GM12878 (cell line): ENCODE data around the gene FRK. TPM values are rescaled to one million over a fixed set of nuclear protein-coding genes. Genes with fewer than 3 reads are reported as not detected.

Experiments used
- ATAC-seq: fragments of 200-7000 bp; cut with Tn5 transposase; 3 replicates; pipeline ENCODE4 v1.9.1; 2020; ENCODE audit warnings: mild to moderate bottlenecking, moderate library complexity
- BruUV-seq: library from RNA; stranded (reverse); fragments of 400-500 nt; replicated peaks from 2 replicates; lab custom pipeline; 2021; lab: Mats Ljungman, UMichigan
- CTCF ChIA-PET: fragments of 300-600 bp; sonication (Branson Sonifier 250); formaldehyde crosslinking; extraction: SDS; loops from one replicate; lab custom pipeline; 2021; ENCODE audit warnings: inconsistent platforms; lab: Yijun Ruan, JAX
- POLR2A ChIA-PET: fragments of 350-600 bp; formaldehyde crosslinking; extraction: SDS; loops from one replicate; lab custom pipeline; 2021; ENCODE audit warnings: inconsistent platforms; lab: Charles Lee
- RAD21 ChIA-PET: fragments of 300-600 bp; sonication (Branson Sonifier 250); formaldehyde crosslinking; loops from one replicate; lab custom pipeline; 2023; ENCODE audit warnings: antibody characterized with exemption; ENCODE audit not compliant: unreplicated experiment; lab: Charles Lee
- SMC1A ChIA-PET: fragments of 300-600 bp; sonication (Branson Sonifier 250); formaldehyde crosslinking; loops from one replicate; lab custom pipeline; 2023; ENCODE audit not compliant: unreplicated experiment, uncharacterized antibody; lab: Charles Lee
- DNase-seq: peaks from one replicate; pipeline ENCODE4 v3.0.0-alpha.2; 2011; ENCODE audit warnings: low read depth, low spot score
- FAIRE-seq: peaks from 3 replicates; lab custom pipeline; 2011; peaks lifted over from hg19 to GRCh38; lab: Jason Lieb, UNC
- H2AFZ ChIP-seq: 2 replicates; pipeline ENCODE4 v1.6.0; 2011; ENCODE audit warnings: low read depth, low read length, control low read depth; ENCODE audit not compliant: control insufficient read depth
- H3K27ac ChIP-seq: 2 replicates; pipeline ENCODE4 v1.5.1; 2011; ENCODE audit warnings: control low read depth; ENCODE audit not compliant: control insufficient read depth, insufficient read depth
- H3K27me3 ChIP-seq, 2 experiments: replicated peaks in 1 of 2; 2 replicates each; pipeline versions ENCODE4 v1.6.0 to v1.6.1; 2011; ENCODE audit warnings: low read length in 1 of 2; ENCODE audit not compliant: control insufficient read depth in 2 of 2, insufficient read depth in 2 of 2
- H3K36me3 ChIP-seq, 2 experiments: 2 replicates each; pipeline ENCODE4 v1.5.1; 2011; ENCODE audit warnings: low read length in 1 of 2; ENCODE audit not compliant: control insufficient read depth in 2 of 2, insufficient read depth in 2 of 2
- H3K4me1 ChIP-seq: 2 replicates; pipeline ENCODE4 v1.6.1; 2011; ENCODE audit warnings: mild to moderate bottlenecking, low read length, moderate library complexity, mixed read lengths; ENCODE audit not compliant: control insufficient read depth, insufficient read depth
- H3K4me2 ChIP-seq: 2 replicates; pipeline ENCODE4 v1.6.0; 2011; ENCODE audit warnings: control low read depth; ENCODE audit not compliant: control insufficient read depth, insufficient read depth
- H3K4me3 ChIP-seq: fragments of 200-600 bp; sonication (generic); 2 replicates; pipeline ENCODE4 v1.5.1; 2016
- H3K79me2 ChIP-seq: 2 replicates; pipeline ENCODE4 v1.6.0; 2011; ENCODE audit warnings: low read length; ENCODE audit not compliant: control insufficient read depth, insufficient read depth
- H3K9ac ChIP-seq: 2 replicates; pipeline ENCODE4 v1.8.0; 2011; ENCODE audit warnings: low read length, control low read depth, mixed read lengths; ENCODE audit not compliant: control insufficient read depth, insufficient read depth
- H3K9me3 ChIP-seq: replicated peaks from 3 replicates; pipeline ENCODE4 v1.5.1; 2011; ENCODE audit warnings: mild to moderate bottlenecking, low read length; ENCODE audit not compliant: control insufficient read depth, insufficient read depth
- H4K20me1 ChIP-seq: 2 replicates; pipeline ENCODE4 v1.6.0; 2011; ENCODE audit not compliant: control insufficient read depth, insufficient read depth
- BHLHE40 ChIP-seq, 2 experiments: fragments of 450-650 bp in 1 of 2; IDR thresholded peaks; 2 replicates each; pipeline ENCODE4 v1.6.1; 2011 to 2017; ENCODE audit warnings: low read depth in 2 of 2, borderline replicate concordance in 1 of 2, improper control_type of control experiment in 1 of 2, low read length in 1 of 2, mild to moderate bottlenecking in 1 of 2
- E2F4 ChIP-seq: IDR thresholded peaks from 2 replicates; pipeline ENCODE4 v1.6.1; 2012; ENCODE audit warnings: low read depth, low read length, improper control_type of control experiment
- KDM1A ChIP-seq: fragments of 200-600 bp; sonication (generic); IDR thresholded peaks from 2 replicates; pipeline ENCODE4 v1.6.1; 2016; ENCODE audit warnings: borderline replicate concordance
- PBX3 ChIP-seq: IDR thresholded peaks from 2 replicates; pipeline ENCODE4 v1.6.1; 2011; ENCODE audit warnings: mild to moderate bottlenecking, low read depth, low read length, moderate library complexity; ENCODE audit not compliant: insufficient replicate concordance
- PKNOX1 ChIP-seq: fragments of 450-650 bp; IDR thresholded peaks from 2 replicates; pipeline ENCODE4 v1.6.1; 2016; ENCODE audit warnings: mild to moderate bottlenecking
- WGBS: methylation state at CpG from one replicate; pipeline ENCODE4 v1.1.6; 2016; ENCODE audit warnings: low lambda C conversion rate; ENCODE audit not compliant: insufficient replicate concordance, insufficient coverage; ENCODE audit errors: missing lambda C conversion rate; 5-methylcytosine and 5-hydroxymethylcytosine counted together
- in situ Hi-C: fragments of 300-500 bp; cut with MboI; formaldehyde crosslinking; loops from 9 replicates; pipeline ENCODE4 v1.14.3; 2018; ENCODE audit warnings: mixed read lengths
- intact Hi-C: fragments of 100-400 bp; cut with micrococcal nuclease; formaldehyde crosslinking; loops from one replicate; pipeline ENCODE4 v1.14.2; 2022; ENCODE audit not compliant: unreplicated experiment
- polyA plus RNA-seq, 11 experiments: library from polyadenylated mRNA; depleted of rRNA in 4 of 11; unstranded in 6 of 11; stranded (reverse) in 5 of 11; fragments of >200 nt; fragmentation: Nextera tagmentation in 4 of 11; fragmentation: Illumina TruSeq in 1 of 11; extraction: Ambion mirVana in 4 of 11; extraction: Trizol in 1 of 11; gene quantifications; 1 replicate in 1 of 11; 2 replicates in 10 of 11; pipeline versions ENCODE4 v1.2.1 to v1.2.3, GENCODE V29; 2011 to 2016; ENCODE audit warnings: inconsistent platforms in 2 of 11, missing spikeins in 2 of 11, low read depth in 1 of 11
- total RNA-seq, 4 experiments: library from RNA; depleted of rRNA in 3 of 4; stranded (reverse); fragments of >200 nt in 3 of 4; fragmentation: Illumina TruSeq in 1 of 4; extraction: Trizol in 1 of 4; gene quantifications; 2 replicates each; pipeline versions ENCODE4 v1.2.1 to v1.2.3, GENCODE V29; 2013 to 2021

FRK gene
- total and polyA plus RNA-seq, 10 of the 15 experiments (the other 5 are each of a cell fraction or from before 2014, with no cell fraction given) = 0.29 to 2.4 (median 1.2) TPM

- Histone ChIP-seq H3K36me3 (no peaks in the 10 kb centered on the region), H3K4me1 (peaks cover 23% of the 10 kb centered on the region), H3K9me3 (no peaks in the 10 kb centered on the region; the same call in 2 of the 3 replicates)
- POLR2A ChIA-PET = interaction anchor here (0.6 to 1.1 kb wide), 2 partner anchors 200 to 1161 kb away, joined by 3 read pairs; no protein-coding TSS in a partner anchor
- no peak for TF ChIP-seq BHLHE40 (IDR thresholded peaks at IDR 0.05; ENCODE audit: borderline replicate concordance in 1 of 2, low read depth in 2 of 2, low read length in 1 of 2)
- no peak for TF ChIP-seq E2F4
- TF ChIP-seq, all 136 proteins: peak for 0
- no peak for FAIRE-seq
- Histone ChIP-seq H3K27me3 (no peaks in the 10 kb centered on the region), H3K27ac (no peak overlapping the region), H4K20me1 (no peaks in the 10 kb centered on the region), H3K9ac (no peak overlapping the region), H3K4me2 (no peak overlapping the region), H3K79me2 (no peaks in the 10 kb centered on the region), H2AFZ (no peak overlapping the region), H3K4me3 (no peak overlapping the region)
- RAD21 ChIA-PET = interaction anchor here (1.6 kb wide), 1 partner anchor 209 kb away, joined by 4 read pairs; no protein-coding TSS in a partner anchor
- SMC1A ChIA-PET = interaction anchor here (1.8 kb wide), 1 partner anchor 9 kb away, joined by 9 read pairs; no protein-coding TSS in a partner anchor
- BruUV-seq = no TSS peak
- in situ Hi-C loops (no loop called here), intact Hi-C loops (no loop called here)
- ATAC-seq = no peak
- WGBS = 51% methylated on average over 7 of the region's 7 CpGs
- DNase-seq = no peak
- CTCF ChIA-PET = interaction anchor here (1.3 kb wide), 1 partner anchor 49 kb away, joined by 4 read pairs; no protein-coding TSS in a partner anchor
These were observed 172.8 kb downstream of the FRK start for GRCh38 chr6:115887891-115888290.

- no peaks in the 10 kb centered on the region for H3K36me3 ChIP-seq
- CTCF ChIA-PET = interaction anchor here (1.5 kb wide), 1 partner anchor 11 kb away, joined by 4 read pairs; no protein-coding TSS in a partner anchor
- no peaks in the 10 kb centered on the region for H3K27me3 ChIP-seq
- no peaks in the 10 kb centered on the region; the same call in 2 of the 3 replicates for H3K9me3 ChIP-seq
- RAD21 ChIA-PET = no interaction called here
- no peaks in the 10 kb centered on the region for H4K20me1 ChIP-seq
- H3K4me3 ChIP-seq = no peak overlapping the region
- no peak for DNase-seq
- in situ Hi-C loops = no loop called here
- peak; percentile 82 for ATAC-seq
- peak; percentile 78 for TF ChIP-seq PKNOX1
- peak; percentile 9 for TF ChIP-seq PBX3
- no peak for TF ChIP-seq KDM1A
- peaks cover 8% of the 10 kb centered on the region for H3K4me1 ChIP-seq
- H2AFZ ChIP-seq = no peak overlapping the region; the same call in 1 of the 2 replicates
- peak overlapping the region; percentile 26; the same call in 1 of the 2 replicates for H3K27ac ChIP-seq
- POLR2A ChIA-PET = no interaction called here
- H3K79me2 ChIP-seq = no peaks in the 10 kb centered on the region
- FAIRE-seq = no peak
- SMC1A ChIA-PET = no interaction called here
- WGBS = 29% methylated on average over 4 of the region's 4 CpGs
- no TSS peak for BruUV-seq
- intact Hi-C loops = no loop called here
- no peak overlapping the region for H3K9ac ChIP-seq
- peak overlapping the region; percentile 34 for H3K4me2 ChIP-seq
These were observed 174.9 kb downstream of the FRK start for GRCh38 chr6:115885636-115886366.
